ENCODE data around the gene SMAD9. TPM values are rescaled to one million over a fixed set of nuclear protein-coding genes. Genes with fewer than 3 reads are reported as not detected.

The SMAD9 gene
- total RNA-seq, 4 donors from 2014 or later = 0.98 to 4.1 (median 2.1) TPM

GRCh38 chr13:36912973-36913372 is 7.1 kb downstream of the SMAD9 start:
- Histone ChIP-seq H3K9me3 (no peaks in the 10 kb centered on the region), H3K4me1 (no peaks in the 10 kb centered on the region), H3K4me3 (no peak overlapping the region), H3K27ac (no peak overlapping the region), H3K36me3 (no peaks in the 10 kb centered on the region), H3K27me3 (no peaks in the 10 kb centered on the region)
- DNase-seq (ENCODE audit: low spot score in 2 of 2) = no peak
- TF ChIP-seq, protein P1, sequence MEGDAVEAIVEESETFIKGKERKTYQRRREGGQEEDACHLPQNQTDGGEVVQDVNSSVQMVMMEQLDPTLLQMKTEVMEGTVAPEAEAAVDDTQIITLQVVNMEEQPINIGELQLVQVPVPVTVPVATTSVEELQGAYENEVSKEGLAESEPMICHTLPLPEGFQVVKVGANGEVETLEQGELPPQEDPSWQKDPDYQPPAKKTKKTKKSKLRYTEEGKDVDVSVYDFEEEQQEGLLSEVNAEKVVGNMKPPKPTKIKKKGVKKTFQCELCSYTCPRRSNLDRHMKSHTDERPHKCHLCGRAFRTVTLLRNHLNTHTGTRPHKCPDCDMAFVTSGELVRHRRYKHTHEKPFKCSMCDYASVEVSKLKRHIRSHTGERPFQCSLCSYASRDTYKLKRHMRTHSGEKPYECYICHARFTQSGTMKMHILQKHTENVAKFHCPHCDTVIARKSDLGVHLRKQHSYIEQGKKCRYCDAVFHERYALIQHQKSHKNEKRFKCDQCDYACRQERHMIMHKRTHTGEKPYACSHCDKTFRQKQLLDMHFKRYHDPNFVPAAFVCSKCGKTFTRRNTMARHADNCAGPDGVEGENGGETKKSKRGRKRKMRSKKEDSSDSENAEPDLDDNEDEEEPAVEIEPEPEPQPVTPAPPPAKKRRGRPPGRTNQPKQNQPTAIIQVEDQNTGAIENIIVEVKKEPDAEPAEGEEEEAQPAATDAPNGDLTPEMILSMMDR (IDR thresholded peaks at IDR 0.05) = no peak
- TF ChIP-seq POLR2A (IDR thresholded peaks at IDR 0.05) (no peak), POLR2AphosphoS5 (IDR thresholded peaks at IDR 0.05) (no peak), EP300 (IDR thresholded peaks at IDR 0.05) (no peak)
- 69% methylated on average over 2 of the region's 2 CpGs for WGBS

- Histone ChIP-seq H3K4me1 (no peaks in the 10 kb centered on the region), H3K36me3 (no peaks in the 10 kb centered on the region), H3K4me3 (no peak overlapping the region), H3K27ac (no peak overlapping the region), H3K9me3 (no peaks in the 10 kb centered on the region), H3K27me3 (no peaks in the 10 kb centered on the region)
- TF ChIP-seq POLR2AphosphoS5 (IDR thresholded peaks at IDR 0.05) (no peak), POLR2A (IDR thresholded peaks at IDR 0.05) (no peak), EP300 (IDR thresholded peaks at IDR 0.05) (no peak)
- TF ChIP-seq, protein P1 (IDR thresholded peaks at IDR 0.05) = no peak
- no peak for DNase-seq (ENCODE audit: low spot score in 2 of 2)
Measured at GRCh38 chr13:36912369-36912768, 7.7 kb downstream of the SMAD9 start.

DNA sequence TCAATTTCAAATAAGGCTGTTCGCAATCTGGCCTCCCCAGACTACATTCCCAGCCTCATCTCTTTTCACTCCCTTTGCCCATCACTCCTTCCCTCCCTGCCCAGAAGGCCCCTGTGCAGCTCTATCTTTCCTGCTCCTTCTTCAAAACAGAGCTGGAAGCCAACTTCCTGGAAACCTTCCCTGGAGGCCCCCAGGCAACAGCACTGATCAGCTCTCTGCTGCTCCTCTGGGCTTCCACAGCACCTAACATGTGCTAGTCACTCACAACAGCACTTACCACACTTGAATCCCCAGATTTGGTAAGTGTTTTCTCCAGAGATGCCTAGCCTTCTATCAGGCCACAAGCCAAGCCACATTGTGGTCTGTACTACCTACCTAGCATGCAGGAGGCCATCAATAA is 9.5 kb downstream of the SMAD9 start:
- Histone ChIP-seq H3K27me3 (no peaks in the 10 kb centered on the region), H3K36me3 (no peaks in the 10 kb centered on the region), H3K9me3 (no peaks in the 10 kb centered on the region), H3K4me1 (no peaks in the 10 kb centered on the region), H3K4me3 (no peak overlapping the region), H3K27ac (no peak overlapping the region)
- TF ChIP-seq, protein P1 (IDR thresholded peaks at IDR 0.05) = no peak
- TF ChIP-seq EP300 (IDR thresholded peaks at IDR 0.05) (no peak), POLR2AphosphoS5 (IDR thresholded peaks at IDR 0.05) (no peak), POLR2A (IDR thresholded peaks at IDR 0.05) (no peak)
- DNase-seq (ENCODE audit: low spot score in 2 of 2) = no peak
- WGBS = 95% methylated on average over 1 of the region's 1 CpG

DNA sequence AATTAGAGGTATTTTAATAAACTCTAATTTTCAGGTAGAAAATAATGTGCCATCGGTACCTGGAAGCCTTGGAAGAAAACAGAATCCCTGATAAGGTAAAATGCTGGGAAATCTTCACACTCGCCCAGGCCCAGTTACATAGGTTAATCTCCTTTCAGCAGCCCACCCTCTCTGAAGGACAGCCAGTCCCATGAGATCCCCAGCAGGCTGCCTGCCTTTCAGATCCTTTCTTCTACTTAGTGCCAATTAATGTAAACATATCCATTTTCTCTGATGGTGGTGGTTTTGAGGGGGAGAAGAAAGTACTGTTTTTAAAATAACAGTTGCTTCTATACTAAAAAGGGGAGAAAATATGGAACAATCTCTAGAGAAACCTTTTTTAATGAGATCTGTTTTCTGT is 12.2 kb downstream of the SMAD9 start:
- TF ChIP-seq POLR2A (IDR thresholded peaks at IDR 0.05) (no peak), EP300 (IDR thresholded peaks at IDR 0.05) (no peak), POLR2AphosphoS5 (IDR thresholded peaks at IDR 0.05) (no peak)
- TF ChIP-seq, protein P1 (IDR thresholded peaks at IDR 0.05) = no peak
- 93% methylated on average over 2 of the region's 2 CpGs for WGBS
- H3K27ac ChIP-seq = no peak overlapping the region
- H3K36me3 ChIP-seq = no peaks in the 10 kb centered on the region
- H3K4me1 ChIP-seq = no peaks in the 10 kb centered on the region
- H3K9me3 ChIP-seq = no peaks in the 10 kb centered on the region
- no peaks in the 10 kb centered on the region for H3K27me3 ChIP-seq
- no peak for DNase-seq (ENCODE audit: low spot score in 2 of 2)
- H3K4me3 ChIP-seq = no peak overlapping the region

- Histone ChIP-seq H3K4me1 (no peaks in the 10 kb centered on the region), H3K4me3 (no peak overlapping the region), H3K27ac (no peak overlapping the region), H3K9me3 (no peaks in the 10 kb centered on the region), H3K27me3 (no peaks in the 10 kb centered on the region), H3K36me3 (no peaks in the 10 kb centered on the region)
- TF ChIP-seq, protein P1 (IDR thresholded peaks at IDR 0.05) = no peak
- TF ChIP-seq POLR2A (IDR thresholded peaks at IDR 0.05) (no peak), EP300 (IDR thresholded peaks at IDR 0.05) (no peak), POLR2AphosphoS5 (IDR thresholded peaks at IDR 0.05) (no peak)
- WGBS = 93% methylated on average over 4 of the region's 4 CpGs
- DNase-seq (ENCODE audit: low spot score in 2 of 2) = no peak
Measured at GRCh38 chr13:36907266-36907665, 12.8 kb downstream of the SMAD9 start.
